PC-3 (cell line): Measurements from ENCODE around the gene RHOBTB1. TPM values are rescaled to one million over a fixed set of nuclear protein-coding genes. Genes with fewer than 3 reads are reported as not detected.
"Not testable (repeated sequence)": the region's sequence is repeated elsewhere in the genome, so short reads cannot be mapped to it uniquely, and the experiment has no call there.

Experiments used
- ATAC-seq: fragments of 200-7000 bp; cut with Tn5 transposase; 2 replicates; pipeline ENCODE4 v1.9.1; 2020; ENCODE audit warnings: mild to moderate bottlenecking, moderate library complexity
- BruUV-seq: library from RNA; stranded (reverse); fragments of 400-500 nt; replicated peaks from 2 replicates; lab custom pipeline; 2021; lab: Mats Ljungman, UMichigan
- CTCF ChIA-PET: fragments of 300-600 bp; sonication (Branson Sonifier 250); formaldehyde crosslinking; loops from one replicate; lab custom pipeline; 2022; ENCODE audit warnings: antibody characterized with exemption; lab: Charles Lee
- POLR2A ChIA-PET: fragments of 300-600 bp; sonication (Branson Sonifier 250); formaldehyde crosslinking; loops from one replicate; lab custom pipeline; 2022; ENCODE audit warnings: antibody characterized with exemption; ENCODE audit not compliant: unreplicated experiment; lab: Charles Lee
- DNase-seq: peaks from one replicate; pipeline ENCODE4 v3.0.0-alpha.2; 2015
- H2AFZ ChIP-seq: fragments of 300-600 bp; sonication (generic); 2 replicates; pipeline ENCODE4 v1.6.0; 2016; ENCODE audit warnings: antibody characterized with exemption, low read length
- H3F3A ChIP-seq: fragments of 300-600 bp; sonication (generic); one replicate; pipeline ENCODE4 v1.6.0; 2017; ENCODE audit warnings: antibody characterized with exemption, low read length, control low read depth, mild to moderate bottlenecking; ENCODE audit not compliant: unreplicated experiment
- H3K27ac ChIP-seq: fragments of 300-600 bp; sonication (generic); 2 replicates; pipeline ENCODE4 v1.5.1; 2016; ENCODE audit warnings: mild to moderate bottlenecking, low read length
- H3K27me3 ChIP-seq: fragments of 300-600 bp; sonication (generic); 2 replicates; pipeline ENCODE4 v1.6.1; 2016; ENCODE audit warnings: low read length, mixed read lengths
- H3K36me3 ChIP-seq: fragments of 300-600 bp; sonication (generic); 2 replicates; pipeline ENCODE4 v1.6.1; 2016; ENCODE audit warnings: low read depth, mixed run types, low read length, mixed read lengths
- H3K4me1 ChIP-seq: fragments of 300-600 bp; sonication (generic); 2 replicates; pipeline ENCODE4 v1.5.1; 2016; ENCODE audit warnings: low read length; ENCODE audit not compliant: insufficient read depth
- H3K4me2 ChIP-seq: fragments of 300-600 bp; sonication (generic); 2 replicates; pipeline ENCODE4 v1.6.0; 2016; ENCODE audit warnings: low read length
- H3K4me3 ChIP-seq: fragments of 300-600 bp; sonication (generic); 2 replicates; pipeline ENCODE4 v1.5.1; 2016; ENCODE audit warnings: mild to moderate bottlenecking, low read length, mixed read lengths
- H3K79me2 ChIP-seq: fragments of 300-600 bp; sonication (generic); 2 replicates; pipeline ENCODE4 v1.6.1; 2017; ENCODE audit warnings: low read length, mixed read lengths
- H3K9ac ChIP-seq: fragments of 300-600 bp; sonication (generic); 2 replicates; pipeline ENCODE4 v1.6.0; 2016; ENCODE audit warnings: mild to moderate bottlenecking, low read length
- H3K9me2 ChIP-seq: fragments of 300-600 bp; sonication (generic); replicated peaks from 2 replicates; pipeline ENCODE4 v1.6.1; 2016; ENCODE audit warnings: mixed run types, low read length, mixed read lengths
- H3K9me3 ChIP-seq: fragments of 300-600 bp; sonication (generic); 2 replicates; pipeline ENCODE4 v1.6.1; 2016; ENCODE audit warnings: low read length, mixed read lengths
- H4K20me1 ChIP-seq: fragments of 300-600 bp; sonication (generic); 2 replicates; pipeline ENCODE4 v1.6.1; 2016; ENCODE audit warnings: low read length, mixed read lengths
- EZH2 ChIP-seq: fragments of 300-600 bp; sonication (generic); IDR thresholded peaks from one replicate; pipeline ENCODE4 v1.6.1; 2017; ENCODE audit warnings: antibody characterized with exemption, mild to moderate bottlenecking, low read length; ENCODE audit not compliant: unreplicated experiment
- EZH2phosphoT487 ChIP-seq: fragments of 300-600 bp; sonication (generic); IDR thresholded peaks from 2 replicates; pipeline ENCODE4 v1.6.1; 2018; ENCODE audit warnings: mild to moderate bottlenecking, antibody characterized with exemption, low read length, borderline replicate concordance
- intact Hi-C: fragments of 100-400 bp; cut with micrococcal nuclease; formaldehyde crosslinking; loops from 2 replicates; pipeline ENCODE4 v1.9.0; 2023
- total RNA-seq: library from RNA; depleted of rRNA; stranded (reverse); fragments of >200 nt; gene quantifications from 2 replicates; pipeline ENCODE4 v1.2.3, GENCODE V29; 2014
- TF ChIP-seq, protein P1 (sequence below): fragments of 300-600 bp; sonication (generic); conservative IDR thresholded peaks from 2 replicates; pipeline ENCODE4 v1.5.1; 2017; ENCODE audit warnings: antibody characterized with exemption, low read depth, mild to moderate bottlenecking, low read length

Gene RHOBTB1
- total RNA-seq, 1 experiment from 2014 or later = 6.7 TPM

DNA sequence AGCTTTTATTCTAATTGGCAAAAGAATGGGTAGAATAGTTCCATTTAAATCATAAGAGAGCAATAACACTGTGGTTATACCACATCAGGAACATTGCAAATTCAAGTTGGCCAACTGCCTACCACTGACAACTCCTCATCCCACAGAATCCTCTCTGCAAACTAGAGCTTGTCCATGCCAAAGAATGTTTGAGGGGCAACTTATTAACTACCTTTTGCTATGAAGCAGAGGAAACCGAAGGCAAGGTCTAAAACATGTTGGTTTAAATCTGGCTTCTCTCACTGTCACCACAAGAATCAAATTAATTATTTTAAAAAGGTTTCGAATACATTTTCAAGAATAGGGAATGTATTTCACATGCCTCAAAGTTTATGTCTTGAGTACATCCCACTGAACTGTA is 36.0 kb downstream of the RHOBTB1 start:
- ChIA-PET POLR2A (interaction anchor here (0.7 kb wide), 1 partner anchor 31 kb away, joined by 5 read pairs; no protein-coding TSS in a partner anchor), CTCF (no interaction called here)
- Histone ChIP-seq H3F3A (no peaks in the 10 kb centered on the region), H3K9ac (no peak overlapping the region), H3K9me3 (no peaks in the 10 kb centered on the region), H3K79me2 (no peaks in the 10 kb centered on the region), H3K4me3 (no peak overlapping the region), H3K4me1 (no peaks in the 10 kb centered on the region), H3K9me2 (0 out of 2 replicates have a peak, but pooled peaks cover 4% of the 10 kb centered on the region), H4K20me1 (no peaks in the 10 kb centered on the region), H3K27me3 (no peaks in the 10 kb centered on the region), H3K27ac (no peak overlapping the region), H3K36me3 (peaks cover 8% of the 10 kb centered on the region; the same call in 1 of the 2 replicates), H3K4me2 (no peak overlapping the region), H2AFZ (no peak overlapping the region)
- TF ChIP-seq EZH2 (no peak), EZH2phosphoT487 (no peak)
- TF ChIP-seq, protein P1, sequence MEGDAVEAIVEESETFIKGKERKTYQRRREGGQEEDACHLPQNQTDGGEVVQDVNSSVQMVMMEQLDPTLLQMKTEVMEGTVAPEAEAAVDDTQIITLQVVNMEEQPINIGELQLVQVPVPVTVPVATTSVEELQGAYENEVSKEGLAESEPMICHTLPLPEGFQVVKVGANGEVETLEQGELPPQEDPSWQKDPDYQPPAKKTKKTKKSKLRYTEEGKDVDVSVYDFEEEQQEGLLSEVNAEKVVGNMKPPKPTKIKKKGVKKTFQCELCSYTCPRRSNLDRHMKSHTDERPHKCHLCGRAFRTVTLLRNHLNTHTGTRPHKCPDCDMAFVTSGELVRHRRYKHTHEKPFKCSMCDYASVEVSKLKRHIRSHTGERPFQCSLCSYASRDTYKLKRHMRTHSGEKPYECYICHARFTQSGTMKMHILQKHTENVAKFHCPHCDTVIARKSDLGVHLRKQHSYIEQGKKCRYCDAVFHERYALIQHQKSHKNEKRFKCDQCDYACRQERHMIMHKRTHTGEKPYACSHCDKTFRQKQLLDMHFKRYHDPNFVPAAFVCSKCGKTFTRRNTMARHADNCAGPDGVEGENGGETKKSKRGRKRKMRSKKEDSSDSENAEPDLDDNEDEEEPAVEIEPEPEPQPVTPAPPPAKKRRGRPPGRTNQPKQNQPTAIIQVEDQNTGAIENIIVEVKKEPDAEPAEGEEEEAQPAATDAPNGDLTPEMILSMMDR = no peak
- intact Hi-C loops = no loop called here
- DNase-seq (no peak), ATAC-seq (no peak)
- no TSS peak for BruUV-seq

DNA sequence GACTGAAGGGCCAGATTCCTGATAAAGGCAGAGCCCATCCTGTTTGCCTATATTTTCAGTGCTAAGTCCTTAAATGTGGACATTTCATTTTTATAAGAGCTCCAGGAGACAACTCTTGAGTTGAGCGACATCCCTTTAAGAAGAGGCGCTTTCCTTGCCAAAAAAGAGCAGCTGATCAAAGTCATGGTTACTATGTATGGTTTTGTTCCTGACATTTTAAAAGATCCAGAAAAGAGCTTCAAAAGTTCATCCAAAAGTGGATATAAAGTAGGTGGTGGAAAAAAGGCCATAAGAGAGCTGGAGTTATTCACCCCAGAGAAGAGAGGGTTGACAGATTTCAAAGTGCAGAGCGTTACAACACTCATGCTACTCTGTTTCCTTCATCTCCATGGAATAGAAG is 36.7 kb downstream of the RHOBTB1 start:
- H3K79me2 ChIP-seq = no peaks in the 10 kb centered on the region
- ATAC-seq = no peak
- H3K9me2 ChIP-seq = 0 out of 2 replicates have a peak, but pooled peaks cover 4% of the 10 kb centered on the region
- no peak overlapping the region for H2AFZ ChIP-seq
- no peak overlapping the region for H3K4me3 ChIP-seq
- no peaks in the 10 kb centered on the region for H4K20me1 ChIP-seq
- no peak overlapping the region for H3K9ac ChIP-seq
- no TSS peak for BruUV-seq
- H3K36me3 ChIP-seq = peaks cover 8% of the 10 kb centered on the region; the same call in 1 of the 2 replicates
- no peaks in the 10 kb centered on the region for H3K4me1 ChIP-seq
- no peak overlapping the region for H3K27ac ChIP-seq
- ChIA-PET POLR2A (no interaction called here), CTCF (no interaction called here)
- intact Hi-C loops = no loop called here
- no peaks in the 10 kb centered on the region for H3F3A ChIP-seq
- no peak for DNase-seq
- no peak overlapping the region for H3K4me2 ChIP-seq
- TF ChIP-seq EZH2phosphoT487 = no peak
- TF ChIP-seq, protein P1 = no peak
- TF ChIP-seq EZH2 = no peak
- no peaks in the 10 kb centered on the region for H3K9me3 ChIP-seq
- no peaks in the 10 kb centered on the region for H3K27me3 ChIP-seq

DNA sequence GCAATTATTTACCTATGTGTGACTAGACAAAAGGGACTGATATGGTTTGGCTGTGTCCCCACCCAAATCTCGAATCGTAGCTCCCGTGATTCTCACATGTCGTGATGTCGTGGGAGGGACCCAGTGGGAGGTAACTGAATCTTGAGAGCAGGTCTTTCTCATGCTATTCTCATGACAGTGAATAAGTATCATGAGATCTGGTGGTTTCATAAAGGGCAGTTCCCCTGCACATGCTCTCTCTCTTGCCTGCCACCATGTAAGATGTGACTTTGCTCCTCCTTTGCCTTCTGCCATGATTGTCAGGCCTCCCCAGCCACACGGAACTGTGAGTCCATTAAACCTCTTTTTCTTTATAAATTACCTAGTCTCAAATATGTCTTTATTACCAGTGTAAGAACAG is 37.2 kb downstream of the RHOBTB1 start:
- DNase-seq, intact Hi-C loops, BruUV-seq: not testable (repeated sequence)

More for the DNA sequence above, 37.2 kb downstream of the RHOBTB1 start:
- H4K20me1 ChIP-seq, H3K4me3 ChIP-seq, H3K9me2 ChIP-seq, CTCF ChIA-PET, H3K4me2 ChIP-seq, H3K36me3 ChIP-seq, H3K27ac ChIP-seq, POLR2A ChIA-PET, H3K9ac ChIP-seq, H3K79me2 ChIP-seq, H3F3A ChIP-seq, H3K4me1 ChIP-seq, H3K27me3 ChIP-seq, H2AFZ ChIP-seq, ATAC-seq, H3K9me3 ChIP-seq: not testable (repeated sequence)
